Activated T-helper 1 cell treated with Interleukin-2 at 50 U/mL for 16 hours (primary cell): ENCODE measurements around the gene BTBD2.

Experiments
- DNase-seq: peaks from one replicate; pipeline ENCODE4 v3.0.0-alpha.2; 2020; ENCODE audit warnings: low read depth

Gene BTBD2

DNA sequence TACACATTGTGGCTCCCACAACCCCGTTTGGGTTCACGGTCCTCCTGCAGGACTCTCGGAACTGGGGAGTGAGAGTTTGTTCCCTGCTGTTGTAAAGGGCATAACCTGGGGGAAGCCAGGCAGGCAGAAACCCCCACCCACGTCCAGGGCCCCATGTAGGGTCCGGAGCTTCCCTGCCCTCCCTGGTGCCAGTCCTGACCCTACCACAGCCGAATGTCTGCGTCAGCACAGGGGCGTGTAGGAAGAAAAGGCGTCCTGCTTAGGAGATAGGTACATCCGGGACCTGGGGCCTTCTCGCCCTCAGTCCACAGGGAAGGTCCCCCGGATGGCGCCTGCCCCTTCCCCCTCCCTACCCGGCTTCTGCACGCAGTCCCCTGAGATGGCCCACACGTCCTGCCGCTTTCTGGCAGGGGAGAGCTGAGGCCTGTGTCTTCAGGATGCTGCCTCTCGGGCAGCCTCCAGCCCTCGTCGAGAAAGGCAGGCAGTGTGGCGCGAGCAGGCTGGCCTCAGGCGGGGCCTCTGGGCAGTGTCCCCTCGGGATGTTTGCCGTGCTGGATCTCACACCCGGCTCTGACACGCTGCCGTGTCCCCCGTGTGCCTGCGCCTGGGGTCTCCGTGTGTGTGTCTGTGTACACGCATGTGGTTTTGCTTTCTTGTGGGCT lies 55.5 kb downstream of the BTBD2 start:
- no peak for DNase-seq

GRCh38 chr19:1957562-1958248 lies 57.8 kb downstream of the BTBD2 start:
- DNase-seq: no peak

GRCh38 chr19:1956868-1957492 lies 58.5 kb downstream of the BTBD2 start:
- DNase-seq: no peak

DNA sequence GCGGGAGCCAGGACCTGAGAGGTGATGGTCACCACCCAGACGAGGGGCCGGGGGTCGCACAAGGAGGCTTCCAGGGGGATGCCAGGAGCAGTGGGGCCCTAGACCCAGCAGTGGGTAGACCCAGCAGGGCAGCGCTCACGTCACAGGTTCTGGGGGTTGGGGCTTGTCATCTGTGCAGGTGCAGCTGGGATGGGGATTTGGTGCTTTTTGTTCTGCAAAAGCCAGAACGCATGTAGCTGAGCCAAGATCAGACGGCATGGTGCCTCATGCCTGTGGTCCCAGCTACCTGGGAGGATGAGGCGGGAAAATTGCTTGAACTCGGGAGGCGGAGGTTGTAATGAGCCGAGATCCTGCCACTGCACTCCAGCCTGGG lies 59.4 kb downstream of the BTBD2 start:
- no peak for DNase-seq

GRCh38 chr19:1955171-1956121 lies 60.1 kb downstream of the BTBD2 start:
- no peak for DNase-seq

- DNase-seq: no peak
Measured at GRCh38 chr19:1954532-1954933, 61.0 kb downstream of the BTBD2 start.

DNA sequence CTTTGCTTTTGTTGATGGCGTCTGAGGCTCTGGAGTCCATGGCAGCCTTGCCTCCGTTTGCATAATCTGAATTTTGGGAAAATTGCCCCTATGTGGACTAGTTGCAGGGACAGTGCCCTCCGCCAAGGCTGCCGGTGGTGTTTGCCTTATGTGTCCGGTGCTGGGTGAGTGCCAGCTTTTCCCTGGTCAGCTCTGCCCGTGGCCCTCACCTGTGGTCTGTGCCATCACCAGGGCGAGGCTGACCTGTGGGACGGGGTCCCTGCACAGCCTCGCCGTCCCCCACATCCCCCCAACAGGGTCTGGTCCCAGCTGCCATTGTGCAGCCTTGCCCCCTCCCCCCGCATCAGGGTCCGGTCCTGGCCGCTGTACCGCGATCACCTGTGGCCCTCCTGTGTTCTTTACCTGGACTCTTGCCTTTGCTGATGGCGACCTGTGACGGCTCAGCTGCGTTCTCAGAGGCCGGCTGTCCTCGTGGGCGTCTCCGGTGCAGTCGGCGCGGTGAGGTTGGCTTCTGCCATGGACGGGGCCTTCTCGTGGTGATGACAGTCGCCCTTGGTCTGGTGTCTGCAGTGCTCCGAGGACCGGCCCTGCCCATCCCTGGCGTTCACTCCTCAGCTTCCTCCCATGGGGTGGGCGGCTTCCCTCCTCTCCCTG lies 61.9 kb downstream of the BTBD2 start:
- no peak for DNase-seq

DNA sequence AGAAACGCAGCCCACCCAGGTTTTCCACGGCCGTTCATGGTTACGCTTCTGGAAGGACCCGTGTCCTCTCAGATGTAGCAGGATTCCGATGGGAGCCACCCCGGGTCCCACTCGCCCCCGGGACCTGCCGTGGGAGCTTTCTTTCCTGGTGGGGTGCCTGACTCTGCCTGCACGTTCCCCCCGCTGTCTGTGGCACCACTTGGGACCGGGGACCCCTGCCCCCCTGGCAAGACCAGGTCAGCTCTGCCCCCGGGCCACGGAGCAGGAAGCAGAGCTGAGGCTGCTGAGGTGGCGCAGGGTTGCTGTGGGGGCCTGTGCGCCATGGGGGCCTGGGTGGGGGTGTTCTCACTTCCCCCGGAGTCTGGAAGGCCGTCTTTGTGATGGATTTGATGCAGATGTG lies 62.5 kb downstream of the BTBD2 start:
- no peak for DNase-seq

GRCh38 chr19:1952635-1953034 lies 62.9 kb downstream of the BTBD2 start:
- DNase-seq: no peak

GRCh38 chr19:1950640-1951039 lies 64.9 kb downstream of the BTBD2 start:
- no peak for DNase-seq

GRCh38 chr19:1949304-1950101 lies 66.0 kb downstream of the BTBD2 start:
- no peak for DNase-seq

DNA sequence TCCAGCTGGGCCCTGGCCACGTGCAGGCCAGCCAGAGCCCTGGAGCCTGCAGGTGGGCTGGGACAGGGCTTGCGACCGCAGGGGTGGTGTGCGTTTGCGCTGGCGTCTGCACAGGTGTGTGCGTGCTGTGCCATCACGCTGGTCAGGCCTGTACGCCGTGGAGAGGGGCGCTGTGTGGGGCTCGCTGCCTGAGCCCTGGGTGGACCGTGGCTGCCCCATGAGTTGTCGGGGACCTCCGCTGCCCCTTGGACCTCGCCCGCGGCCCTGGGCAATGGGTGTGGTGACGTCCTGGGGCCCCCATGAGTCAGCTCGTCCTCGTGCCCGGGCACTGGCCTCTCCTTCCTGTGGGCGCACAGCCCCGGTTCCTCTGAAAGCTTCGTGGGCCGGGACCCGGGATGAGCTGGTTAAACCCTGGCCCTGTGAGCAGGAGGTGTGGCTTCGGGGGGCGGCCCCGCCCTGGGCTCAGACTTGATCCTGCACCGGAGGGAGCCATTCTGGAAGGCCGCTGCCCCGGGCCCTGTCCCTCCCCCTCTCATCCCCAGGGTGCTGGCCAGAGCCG lies 67.8 kb downstream of the BTBD2 start:
- DNase-seq: no peak

- DNase-seq: no peak
Measured at GRCh38 chr19:1945899-1946298, 69.6 kb downstream of the BTBD2 start.

DNA sequence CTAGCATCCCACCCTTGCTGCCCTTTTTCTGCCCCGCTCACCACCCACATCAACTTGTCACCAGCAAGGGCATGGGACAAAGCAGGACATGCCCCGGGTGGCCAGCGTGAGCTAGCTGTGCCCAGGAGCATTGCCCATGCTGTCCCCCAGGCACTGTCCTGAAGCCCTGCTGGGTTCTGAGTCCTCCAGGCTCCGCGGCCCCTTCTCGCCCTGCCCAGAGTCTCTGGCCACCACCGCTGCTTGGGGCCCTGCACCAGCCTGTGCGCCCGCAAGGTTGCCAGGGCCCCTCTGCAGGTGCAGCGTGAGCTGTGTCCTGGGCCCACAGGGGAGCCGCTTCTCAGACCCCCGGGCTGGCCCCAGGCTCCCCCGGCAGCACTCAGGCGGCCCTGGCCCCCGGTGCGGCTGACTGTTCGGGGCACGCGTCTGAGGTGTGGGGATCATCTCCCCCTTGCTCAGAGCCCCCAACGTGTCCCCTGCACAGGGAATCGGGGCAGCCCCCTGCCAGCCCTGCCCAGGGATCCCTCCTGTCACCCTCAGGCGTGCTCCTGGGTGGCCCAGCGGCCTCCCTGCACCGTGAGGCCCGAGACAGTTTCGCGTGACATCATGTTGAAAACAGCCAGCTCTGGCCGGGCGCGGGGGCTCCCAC lies 70.5 kb downstream of the BTBD2 start:
- DNase-seq: no peak

GRCh38 chr19:1944088-1944915 lies 71.2 kb downstream of the BTBD2 start:
- no peak for DNase-seq

DNA sequence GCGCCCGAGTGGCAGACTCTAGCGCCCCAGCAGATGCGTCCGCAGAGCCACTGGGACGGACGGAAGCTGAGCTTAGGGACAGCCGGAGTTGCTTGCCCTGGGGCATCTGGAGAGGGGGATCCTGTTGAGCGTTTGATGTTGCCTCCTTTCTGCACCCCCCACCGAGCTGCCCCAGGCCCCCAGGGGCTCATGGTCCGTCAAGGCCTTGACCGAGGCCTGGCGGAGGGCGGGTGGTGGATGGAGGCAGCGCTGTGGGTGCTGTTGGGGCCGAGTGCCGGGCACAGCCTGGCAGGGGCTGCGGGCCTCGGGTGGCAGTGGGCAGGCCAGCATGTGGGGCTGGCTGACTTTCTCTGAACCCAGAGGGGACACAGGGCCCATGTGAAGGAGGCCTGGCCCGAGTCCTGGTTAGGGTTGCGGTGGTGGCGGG lies 71.8 kb downstream of the BTBD2 start:
- no peak for DNase-seq

DNA sequence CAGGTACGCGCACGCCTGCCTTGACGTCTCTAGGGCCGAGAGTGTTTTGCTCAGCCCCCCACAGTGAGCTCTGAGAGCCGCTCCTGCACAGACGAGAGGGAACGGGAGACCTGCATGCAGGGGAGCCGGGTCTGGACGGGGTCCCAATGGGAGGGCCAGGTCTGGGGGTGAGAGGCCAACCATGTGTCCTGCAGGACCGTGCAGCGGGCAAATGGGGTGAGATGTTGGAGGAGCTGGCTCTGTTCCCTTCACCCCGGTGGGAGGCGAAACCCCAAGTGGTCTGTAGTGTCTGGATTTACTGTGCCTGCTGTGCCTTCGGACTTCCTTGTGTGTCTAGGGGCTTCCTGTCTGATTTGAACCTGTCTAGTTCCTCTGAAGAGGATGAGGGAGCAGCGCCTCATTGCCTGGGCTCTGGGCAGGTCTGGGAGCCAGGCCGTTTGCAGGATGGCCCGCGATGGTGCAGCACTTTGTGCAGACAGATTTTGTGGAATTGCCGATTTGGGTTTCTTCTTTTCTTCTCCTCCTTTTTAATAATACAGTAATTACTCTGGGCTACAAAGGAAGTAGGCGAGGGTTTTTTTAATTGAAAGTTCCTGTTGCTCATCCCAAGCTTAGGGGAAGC lies 72.5 kb downstream of the BTBD2 start:
- no peak for DNase-seq

GRCh38 chr19:1942078-1942933 lies 73.2 kb downstream of the BTBD2 start:
- DNase-seq: peak; percentile 73
